Trophoblast cell (in vitro differentiated cells and primary cell): ENCODE results near the gene SP6.
A peak's percentile ranks its signal among the peaks of the same experiment; 100 is the strongest.

Experiments
- DNase-seq, 2 donors: peaks; one replicate each; pipeline ENCODE4 v3.0.0-alpha.2; 2016
- H2AFZ ChIP-seq: 2 replicates; pipeline ENCODE4 v1.6.1; 2013; ENCODE audit warnings: low read length, moderate library complexity, mild to moderate bottlenecking; ENCODE audit not compliant: insufficient read depth, poor library complexity
- H2AK5ac ChIP-seq: 2 replicates; pipeline ENCODE4 v1.6.1; 2013; ENCODE audit warnings: mild to moderate bottlenecking, low read length
- H2BK120ac ChIP-seq: 2 replicates; pipeline ENCODE4 v1.6.1; 2013; ENCODE audit warnings: low read length, mild to moderate bottlenecking, moderate library complexity; ENCODE audit not compliant: insufficient read depth, poor library complexity
- H2BK12ac ChIP-seq: 2 replicates; pipeline ENCODE4 v1.6.1; 2013; ENCODE audit warnings: mild to moderate bottlenecking, low read length, moderate library complexity
- H2BK5ac ChIP-seq: 2 replicates; pipeline ENCODE4 v1.6.1; 2013; ENCODE audit warnings: low read length, low read depth, moderate library complexity, mild to moderate bottlenecking; ENCODE audit not compliant: poor library complexity
- H3K14ac ChIP-seq: 2 replicates; pipeline ENCODE4 v1.6.1; 2013; ENCODE audit warnings: mild to moderate bottlenecking, low read length
- H3K18ac ChIP-seq: 2 replicates; pipeline ENCODE4 v1.6.1; 2013; ENCODE audit warnings: mild to moderate bottlenecking, low read length
- H3K23ac ChIP-seq: 2 replicates; pipeline ENCODE4 v1.6.1; 2013; ENCODE audit warnings: low read length
- H3K27ac ChIP-seq: 2 replicates; pipeline ENCODE4 v1.5.1; 2013; ENCODE audit warnings: low read depth, mild to moderate bottlenecking, inconsistent platforms, low read length, moderate library complexity
- H3K27me3 ChIP-seq: 2 replicates; pipeline ENCODE4 v1.6.1; 2013; ENCODE audit warnings: inconsistent platforms, mild to moderate bottlenecking, low read length, moderate library complexity; ENCODE audit not compliant: insufficient read depth
- H3K36me3 ChIP-seq, 2 experiments: 1 replicate in 1 of 2; 2 replicates in 1 of 2; pipeline ENCODE4 v1.6.1; 2013; ENCODE audit warnings: low read length in 2 of 2, mild to moderate bottlenecking in 2 of 2, moderate library complexity in 1 of 2; ENCODE audit not compliant: insufficient read depth in 2 of 2, control insufficient read depth in 1 of 2
- H3K4ac ChIP-seq: 2 replicates; pipeline ENCODE4 v1.6.1; 2013; ENCODE audit warnings: low read depth, mild to moderate bottlenecking, low read length, moderate library complexity
- H3K4me1 ChIP-seq, 2 experiments: 1 replicate in 1 of 2; 2 replicates in 1 of 2; pipeline ENCODE4 v1.6.1; 2013; ENCODE audit warnings: low read length in 2 of 2, mild to moderate bottlenecking in 2 of 2, moderate library complexity in 1 of 2; ENCODE audit not compliant: insufficient read depth in 2 of 2, control insufficient read depth in 1 of 2
- H3K4me2 ChIP-seq: 2 replicates; pipeline ENCODE4 v1.6.1; 2013; ENCODE audit warnings: inconsistent platforms, mild to moderate bottlenecking, low read length, moderate library complexity
- H3K4me3 ChIP-seq: 2 replicates; pipeline ENCODE4 v1.5.1; 2013; ENCODE audit warnings: mild to moderate bottlenecking, low read depth, low read length, inconsistent platforms
- H3K79me1 ChIP-seq: one replicate; pipeline ENCODE4 v1.6.1; 2013; ENCODE audit warnings: low read length
- H3K79me2 ChIP-seq: 2 replicates; pipeline ENCODE4 v1.6.1; 2013; ENCODE audit warnings: low read length, mild to moderate bottlenecking; ENCODE audit not compliant: control insufficient read depth, insufficient read depth, poor library complexity
- H3K9ac ChIP-seq: 2 replicates; pipeline ENCODE4 v1.6.1; 2013; ENCODE audit warnings: mild to moderate bottlenecking, low read length
- H3K9me3 ChIP-seq: 2 replicates; pipeline ENCODE4 v1.6.1; 2013; ENCODE audit warnings: low read depth, mild to moderate bottlenecking, control low read depth, inconsistent platforms, low read length; ENCODE audit not compliant: insufficient read depth
- H4K12ac ChIP-seq: 2 replicates; pipeline ENCODE4 v1.6.1; 2013; ENCODE audit warnings: low read depth, mild to moderate bottlenecking, low read length, moderate library complexity
- H4K8ac ChIP-seq: 2 replicates; pipeline ENCODE4 v1.6.1; 2013; ENCODE audit warnings: low read depth, mild to moderate bottlenecking, low read length, moderate library complexity
- H4K91ac ChIP-seq: one replicate; pipeline ENCODE4 v1.6.1; 2013; ENCODE audit warnings: low read depth, mild to moderate bottlenecking, low read length, moderate library complexity
- WGBS: extraction: QIAGEN DNeasy Blood & Tissue Kit; methylation state at CpG from one replicate; pipeline ENCODE4 v1.1.7; 2013; ENCODE audit warnings: missing lambda C conversion rate; ENCODE audit not compliant: insufficient read length, insufficient coverage; ENCODE audit errors: extremely low coverage; 5-methylcytosine and 5-hydroxymethylcytosine counted together

The SP6 gene

GRCh38 chr17:47882247-47882646 lies 31.3 kb upstream of the SP6 start:
- Histone ChIP-seq H3K18ac (no peak overlapping the region), H3K9me3 (peaks cover 3% of the 10 kb centered on the region), H3K9ac (no peak overlapping the region), H3K4ac (no peak overlapping the region), H2AFZ (no peak overlapping the region), H4K12ac (no peak overlapping the region), H4K8ac (no peak overlapping the region), H2BK12ac (peak overlapping the region; percentile 25), H2BK120ac (no peak overlapping the region), H3K36me3 (no peaks in the 10 kb centered on the region), H3K79me2 (peaks cover 7% of the 10 kb centered on the region), H3K23ac (no peak overlapping the region), H3K27ac (no peak overlapping the region), H3K4me3 (no peak overlapping the region), H4K91ac (no peak overlapping the region), H3K4me2 (no peak overlapping the region), H3K27me3 (no peaks in the 10 kb centered on the region), H2AK5ac (no peak overlapping the region), H3K79me1 (peaks cover 30% of the 10 kb centered on the region), H3K14ac (no peak overlapping the region), H2BK5ac (no peak overlapping the region), H3K4me1 (peaks cover 29 to 35% of the 10 kb centered on the region in 2 experiments)
- no peak for DNase-seq
- WGBS: no CpG with 5 or more reads among the region's 7 CpGs

GRCh38 chr17:47879776-47880454 lies 29.0 kb upstream of the SP6 start:
- H3K4me3 ChIP-seq: no peak overlapping the region
- H2BK12ac ChIP-seq: peak overlapping the region; percentile 30
- H3K14ac ChIP-seq: no peak overlapping the region
- H3K27me3 ChIP-seq: no peaks in the 10 kb centered on the region
- H3K4me2 ChIP-seq: no peak overlapping the region
- no peak overlapping the region for H4K91ac ChIP-seq
- H3K79me1 ChIP-seq: peaks cover 28% of the 10 kb centered on the region
- H3K18ac ChIP-seq: no peak overlapping the region
- WGBS: no CpG with 5 or more reads among the region's 8 CpGs
- H3K4me1 ChIP-seq: peaks cover 30 to 38% of the 10 kb centered on the region in 2 experiments
- H3K36me3 ChIP-seq: no peaks in the 10 kb centered on the region
- no peak overlapping the region for H3K27ac ChIP-seq
- no peak overlapping the region for H3K4ac ChIP-seq
- no peak overlapping the region for H2BK120ac ChIP-seq
- DNase-seq: no peak
- H3K9me3 ChIP-seq: peaks cover 3% of the 10 kb centered on the region
- H3K79me2 ChIP-seq: peaks cover 4% of the 10 kb centered on the region
- no peak overlapping the region for H3K9ac ChIP-seq
- no peak overlapping the region for H4K8ac ChIP-seq
- no peak overlapping the region for H2AFZ ChIP-seq
- no peak overlapping the region for H4K12ac ChIP-seq
- no peak overlapping the region for H2BK5ac ChIP-seq
- H3K23ac ChIP-seq: no peak overlapping the region
- H2AK5ac ChIP-seq: peak overlapping the region; percentile 11

- H3K79me2 ChIP-seq: peaks cover 2% of the 10 kb centered on the region
- H3K27me3 ChIP-seq: no peaks in the 10 kb centered on the region
- H2BK5ac ChIP-seq: no peak overlapping the region
- H3K4me1 ChIP-seq: peaks cover 27 to 30% of the 10 kb centered on the region in 2 experiments
- H2BK12ac ChIP-seq: no peak overlapping the region
- DNase-seq: no peak
- H2BK120ac ChIP-seq: no peak overlapping the region
- no peak overlapping the region for H4K12ac ChIP-seq
- peaks cover 24% of the 10 kb centered on the region for H3K79me1 ChIP-seq
- no peak overlapping the region for H2AFZ ChIP-seq
- no peak overlapping the region for H2AK5ac ChIP-seq
- H3K18ac ChIP-seq: no peak overlapping the region
- no peak overlapping the region for H3K14ac ChIP-seq
- H3K36me3 ChIP-seq: no peaks in the 10 kb centered on the region
- H3K4me2 ChIP-seq: no peak overlapping the region
- H3K27ac ChIP-seq: no peak overlapping the region
- H4K8ac ChIP-seq: no peak overlapping the region
- no peak overlapping the region for H3K23ac ChIP-seq
- no peak overlapping the region for H3K4ac ChIP-seq
- no peak overlapping the region for H3K9ac ChIP-seq
- peaks cover 3% of the 10 kb centered on the region for H3K9me3 ChIP-seq
- WGBS: no CpG with 5 or more reads among the region's 2 CpGs
- H3K4me3 ChIP-seq: no peak overlapping the region
- no peak overlapping the region for H4K91ac ChIP-seq
Observed at GRCh38 chr17:47879028-47879585, 28.1 kb upstream of the SP6 start.

- Histone ChIP-seq H3K23ac (no peak overlapping the region), H3K18ac (peak overlapping the region; percentile 7), H4K8ac (no peak overlapping the region), H3K4me1 (peaks cover 21 to 27% of the 10 kb centered on the region in 2 experiments), H3K4me3 (no peak overlapping the region), H3K9ac (no peak overlapping the region), H3K27me3 (no peaks in the 10 kb centered on the region), H3K79me2 (no peaks in the 10 kb centered on the region), H3K4ac (no peak overlapping the region), H2BK5ac (peak overlapping the region; percentile 5), H3K79me1 (peaks cover 21% of the 10 kb centered on the region), H2AFZ (no peak overlapping the region), H4K12ac (no peak overlapping the region), H2BK120ac (peak overlapping the region; percentile 68), H3K9me3 (peaks cover 3% of the 10 kb centered on the region), H2BK12ac (peak overlapping the region; percentile 74), H3K27ac (no peak overlapping the region), H4K91ac (peak overlapping the region; percentile 46), H3K36me3 (no peaks in the 10 kb centered on the region), H2AK5ac (no peak overlapping the region), H3K4me2 (no peak overlapping the region), H3K14ac (peak overlapping the region; percentile 17)
- DNase-seq: no peak
- WGBS: no CpG with 5 or more reads among the region's 10 CpGs
Observed at GRCh38 chr17:47878203-47879027, 27.5 kb upstream of the SP6 start.
